K562 (cell line): ENCODE results near the gene CHMP2A. TPM values are rescaled to one million over a fixed set of nuclear protein-coding genes. Genes with fewer than 3 reads are reported as not detected.

Experiments used
- CXXC5 ChIP-seq: fragments of 250-450 bp; sonication (Bioruptor Pico); IDR thresholded peaks from 2 replicates; pipeline ENCODE4 v1.8.0; 2022; ENCODE audit warnings: inconsistent platforms, mild to moderate bottlenecking, moderate library complexity
- EHMT2 ChIP-seq: fragments of 450-650 bp; IDR thresholded peaks from 2 replicates; pipeline ENCODE4 v1.6.1; 2018; ENCODE audit warnings: antibody characterized with exemption
- MBD2 ChIP-seq: sonication (generic); IDR thresholded peaks from 2 replicates; pipeline ENCODE4 v1.6.1; 2016; ENCODE audit warnings: low read depth, borderline replicate concordance
- MTA1 ChIP-seq: fragments of 450-650 bp; IDR thresholded peaks from 2 replicates; pipeline ENCODE4 v1.6.1; 2017; ENCODE audit warnings: borderline replicate concordance
- POLR2G ChIP-seq: fragments of 200-400 bp; formaldehyde crosslinking; IDR thresholded peaks from 2 replicates; pipeline ENCODE4 v1.6.1; 2017; ENCODE audit warnings: low read depth, mild to moderate bottlenecking, antibody characterized with exemption, low read length, moderate library complexity
- POLR3G ChIP-seq: IDR thresholded peaks from 2 replicates; pipeline ENCODE4 v1.6.1; 2011; ENCODE audit not compliant: insufficient read length, insufficient replicate concordance; ENCODE audit errors: extremely low read depth
- SIX5 ChIP-seq, 2 experiments: IDR thresholded peaks; 2 replicates each; pipeline ENCODE4 v1.6.1; 2011; ENCODE audit warnings: low read length in 2 of 2, borderline replicate concordance in 1 of 2, low read depth in 1 of 2, mild to moderate bottlenecking in 1 of 2, moderate library complexity in 1 of 2; ENCODE audit not compliant: insufficient read depth in 1 of 2
- TSC22D4 ChIP-seq: fragments of 450-650 bp; IDR thresholded peaks from 2 replicates; pipeline ENCODE4 v1.6.1; 2016; ENCODE audit warnings: missing genetic modification characterization, missing biosample characterization, control low read depth
- ZBTB33 ChIP-seq: sonication (generic); formaldehyde crosslinking; IDR thresholded peaks from 2 replicates; pipeline ENCODE4 v1.8.1; 2023; ENCODE audit warnings: mild to moderate bottlenecking, missing genetic modification reagents
- ZNF184 ChIP-seq: sonication (generic); formaldehyde crosslinking; IDR thresholded peaks from 2 replicates; pipeline ENCODE4 v1.5.0; 2020; ENCODE audit warnings: missing genetic modification reagents
- ZNF224 ChIP-seq: sonication (generic); formaldehyde crosslinking; IDR thresholded peaks from 2 replicates; pipeline ENCODE4 v1.8.0; 2022; ENCODE audit warnings: mild to moderate bottlenecking, missing genetic modification reagents
- polyA plus RNA-seq, 8 experiments: library from polyadenylated mRNA; depleted of rRNA in 4 of 8; stranded (reverse) in 5 of 8; unstranded in 3 of 8; fragments of >200 nt; fragmentation: Nextera tagmentation in 2 of 8; fragmentation: Illumina TruSeq in 1 of 8; extraction: Ambion mirVana in 2 of 8; extraction: Trizol in 1 of 8; gene quantifications; 2 replicates each; pipeline versions ENCODE4 v1.2.1 to v1.2.3, GENCODE V29; 2011 to 2014; ENCODE audit warnings: inconsistent platforms in 1 of 8, missing spikeins in 1 of 8
- total RNA-seq, 7 experiments: library from RNA; depleted of rRNA in 6 of 7; stranded (reverse); fragments of >200 nt in 6 of 7; fragmentation: Illumina TruSeq in 2 of 7; extraction: Trizol in 2 of 7; gene quantifications; 2 replicates each; pipeline versions ENCODE4 v1.2.1 to v1.2.3, GENCODE V29; 2011 to 2021; ENCODE audit warnings: low replicate concordance in 1 of 7
- TF ChIP-seq, protein P1 (sequence below), 2 experiments: fragments of 450-650 bp; IDR thresholded peaks; 2 replicates each; pipeline ENCODE4 v1.6.1; 2016; ENCODE audit warnings: mild to moderate bottlenecking in 2 of 2, borderline replicate concordance in 1 of 2, low read depth in 1 of 2, moderate library complexity in 1 of 2
- TF ChIP-seq, protein P2 (sequence below): sonication (generic); formaldehyde crosslinking; IDR thresholded peaks from 2 replicates; pipeline ENCODE4 v1.8.0; 2022; ENCODE audit warnings: mild to moderate bottlenecking, missing genetic modification reagents
- TF ChIP-seq, protein P3 (sequence below): fragments of 250-450 bp; sonication (Bioruptor Pico); IDR thresholded peaks from 2 replicates; pipeline ENCODE4 v1.8.0; 2021; ENCODE audit warnings: mild to moderate bottlenecking, moderate library complexity

Gene CHMP2A
- total and polyA plus RNA-seq, 9 of the 15 experiments (the other 6 are each of a cell fraction or from before 2014, with no cell fraction given), result 57.6 to 159 (median 87.2) TPM

DNA sequence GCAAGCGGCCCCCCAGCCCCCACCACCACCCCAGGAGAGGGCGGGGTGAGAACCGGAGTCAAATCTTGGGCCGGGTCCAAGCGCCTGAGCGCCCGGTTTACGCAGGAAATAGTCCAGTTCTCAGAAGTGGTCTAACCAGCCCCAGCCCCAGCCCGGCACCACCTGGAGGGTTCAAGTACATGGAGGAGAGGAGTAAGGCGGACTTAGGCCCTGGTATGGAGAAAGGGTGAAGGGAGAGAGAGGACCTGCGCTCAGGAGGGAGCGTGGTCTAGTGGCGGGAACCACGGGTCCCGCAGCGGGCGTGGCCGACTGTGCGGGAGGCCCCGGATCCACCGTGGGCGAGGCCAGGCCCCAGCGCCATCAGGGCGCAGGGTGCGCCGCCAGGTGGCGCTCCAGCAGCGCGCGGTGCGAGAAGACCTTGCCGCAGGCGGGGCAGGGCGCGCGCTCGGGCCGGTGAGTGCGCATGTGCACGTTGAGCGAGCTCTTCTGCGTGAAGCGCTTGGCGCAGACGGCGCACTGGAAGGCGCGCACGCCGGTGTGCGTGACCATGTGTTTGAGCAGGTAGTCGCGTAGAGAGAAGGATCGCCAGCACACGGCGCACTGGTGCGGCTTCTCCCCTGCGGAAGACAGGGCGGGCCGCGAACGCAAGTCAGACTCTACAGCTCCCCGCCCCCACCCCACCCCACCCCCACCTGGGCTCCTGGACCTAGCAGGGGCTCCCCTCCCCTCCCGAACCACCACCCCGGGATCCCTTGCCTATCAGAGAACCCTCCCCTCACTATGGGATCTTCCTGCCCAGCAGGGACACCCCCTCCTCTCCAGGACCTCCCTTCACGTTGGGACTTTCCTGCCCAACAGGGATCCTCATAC, 41.0 kb downstream of the CHMP2A start (continued):
- TF ChIP-seq, protein P1, sequence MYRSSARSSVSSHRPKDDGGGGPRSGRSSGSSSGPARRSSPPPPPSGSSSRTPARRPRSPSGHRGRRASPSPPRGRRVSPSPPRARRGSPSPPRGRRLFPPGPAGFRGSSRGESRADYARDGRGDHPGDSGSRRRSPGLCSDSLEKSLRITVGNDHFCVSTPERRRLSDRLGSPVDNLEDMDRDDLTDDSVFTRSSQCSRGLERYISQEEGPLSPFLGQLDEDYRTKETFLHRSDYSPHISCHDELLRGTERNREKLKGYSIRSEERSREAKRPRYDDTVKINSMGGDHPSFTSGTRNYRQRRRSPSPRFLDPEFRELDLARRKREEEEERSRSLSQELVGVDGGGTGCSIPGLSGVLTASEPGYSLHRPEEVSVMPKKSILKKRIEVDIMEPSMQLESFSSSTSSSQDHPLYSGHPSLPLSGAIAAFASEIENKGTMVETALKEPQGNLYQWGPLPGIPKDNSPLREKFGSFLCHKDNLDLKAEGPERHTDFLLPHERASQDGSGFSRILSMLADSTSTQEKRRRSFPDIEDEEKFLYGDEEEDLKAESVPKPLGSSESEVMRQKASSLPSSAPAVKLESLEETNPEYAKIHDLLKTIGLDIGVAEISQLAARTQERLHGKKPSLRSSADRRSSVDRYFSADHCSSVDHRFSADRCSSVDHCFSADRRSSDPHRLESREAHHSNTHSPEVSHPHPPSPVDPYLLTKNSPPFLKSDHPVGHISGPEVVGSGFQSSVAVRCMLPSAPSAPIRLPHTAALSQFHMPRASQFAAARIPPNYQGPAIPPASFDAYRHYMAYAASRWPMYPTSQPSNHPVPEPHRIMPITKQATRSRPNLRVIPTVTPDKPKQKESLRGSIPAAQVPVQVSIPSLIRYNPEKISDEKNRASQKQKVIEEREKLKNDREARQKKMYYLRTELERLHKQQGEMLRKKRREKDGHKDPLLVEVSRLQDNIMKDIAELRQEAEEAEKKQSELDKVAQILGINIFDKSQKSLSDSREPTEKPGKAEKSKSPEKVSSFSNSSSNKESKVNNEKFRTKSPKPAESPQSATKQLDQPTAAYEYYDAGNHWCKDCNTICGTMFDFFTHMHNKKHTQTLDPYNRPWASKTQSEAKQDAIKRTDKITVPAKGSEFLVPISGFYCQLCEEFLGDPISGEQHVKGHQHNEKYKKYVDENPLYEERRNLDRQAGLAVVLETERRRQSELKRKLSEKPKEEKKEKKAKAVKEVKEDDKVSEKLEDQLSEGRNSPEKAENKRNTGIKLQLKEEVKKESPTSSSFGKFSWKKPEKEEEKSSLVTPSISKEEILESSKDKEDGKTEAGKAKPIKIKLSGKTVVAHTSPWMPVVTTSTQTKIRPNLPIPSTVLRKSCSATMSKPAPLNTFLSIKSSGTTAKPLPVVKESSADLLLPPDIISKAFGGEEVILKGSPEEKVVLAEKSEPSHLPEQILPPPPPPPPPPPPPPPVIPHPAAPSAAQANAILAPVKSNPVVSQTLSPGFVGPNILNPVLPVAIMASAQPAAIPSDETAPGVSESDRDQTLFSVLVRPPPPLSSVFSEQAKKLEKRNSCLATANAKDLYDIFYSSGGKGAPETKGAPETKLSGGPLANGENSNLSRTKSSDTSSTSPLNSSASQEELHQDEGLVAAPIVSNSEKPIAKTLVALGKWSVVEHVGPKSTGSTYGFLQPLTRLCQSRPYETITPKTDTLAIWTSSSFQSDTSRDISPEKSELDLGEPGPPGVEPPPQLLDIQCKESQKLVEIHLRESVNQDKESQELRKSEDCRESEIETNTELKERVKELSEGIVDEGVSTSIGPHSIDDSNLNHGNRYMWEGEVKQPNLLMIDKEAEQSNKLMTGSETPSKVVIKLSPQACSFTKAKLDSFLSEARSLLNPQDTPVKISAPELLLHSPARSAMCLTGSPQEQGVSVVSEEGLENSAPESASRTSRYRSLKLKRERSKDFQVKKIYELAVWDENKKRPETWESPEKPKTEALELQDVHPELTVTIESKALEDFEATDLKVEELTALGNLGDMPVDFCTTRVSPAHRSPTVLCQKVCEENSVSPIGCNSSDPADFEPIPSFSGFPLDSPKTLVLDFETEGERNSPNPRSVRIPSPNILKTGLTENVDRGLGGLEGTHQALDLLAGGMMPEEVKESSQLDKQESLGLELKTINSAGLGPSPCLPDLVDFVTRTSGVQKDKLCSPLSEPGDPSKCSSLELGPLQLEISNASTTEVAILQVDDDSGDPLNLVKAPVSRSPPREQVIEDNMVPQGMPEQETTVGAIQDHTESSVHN (IDR thresholded peaks at IDR 0.05; ENCODE audit: borderline replicate concordance in 1 of 2, low read depth in 1 of 2), result no peak
- no peak for TF ChIP-seq MBD2
- TF ChIP-seq ZBTB33 (CRISPR knock-in tag), result peak; percentile 89
- peak; percentile 86 for TF ChIP-seq POLR2G
- TF ChIP-seq, protein P2, sequence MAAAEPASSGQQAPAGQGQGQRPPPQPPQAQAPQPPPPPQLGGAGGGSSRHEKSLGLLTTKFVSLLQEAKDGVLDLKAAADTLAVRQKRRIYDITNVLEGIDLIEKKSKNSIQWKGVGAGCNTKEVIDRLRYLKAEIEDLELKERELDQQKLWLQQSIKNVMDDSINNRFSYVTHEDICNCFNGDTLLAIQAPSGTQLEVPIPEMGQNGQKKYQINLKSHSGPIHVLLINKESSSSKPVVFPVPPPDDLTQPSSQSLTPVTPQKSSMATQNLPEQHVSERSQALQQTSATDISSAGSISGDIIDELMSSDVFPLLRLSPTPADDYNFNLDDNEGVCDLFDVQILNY, result 0 out of 2 replicates have a peak, but pooled peaks have one; percentile 29
- TF ChIP-seq CXXC5, result peak; percentile 92
- no peak for TF ChIP-seq ZNF184 (CRISPR knock-in tag)
- TF ChIP-seq TSC22D4, result no peak
- TF ChIP-seq, protein P3, sequence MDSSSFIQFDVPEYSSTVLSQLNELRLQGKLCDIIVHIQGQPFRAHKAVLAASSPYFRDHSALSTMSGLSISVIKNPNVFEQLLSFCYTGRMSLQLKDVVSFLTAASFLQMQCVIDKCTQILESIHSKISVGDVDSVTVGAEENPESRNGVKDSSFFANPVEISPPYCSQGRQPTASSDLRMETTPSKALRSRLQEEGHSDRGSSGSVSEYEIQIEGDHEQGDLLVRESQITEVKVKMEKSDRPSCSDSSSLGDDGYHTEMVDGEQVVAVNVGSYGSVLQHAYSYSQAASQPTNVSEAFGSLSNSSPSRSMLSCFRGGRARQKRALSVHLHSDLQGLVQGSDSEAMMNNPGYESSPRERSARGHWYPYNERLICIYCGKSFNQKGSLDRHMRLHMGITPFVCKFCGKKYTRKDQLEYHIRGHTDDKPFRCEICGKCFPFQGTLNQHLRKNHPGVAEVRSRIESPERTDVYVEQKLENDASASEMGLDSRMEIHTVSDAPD (CRISPR knock-in tag), result no peak
- TF ChIP-seq MTA1, result no peak
- no peak for TF ChIP-seq ZNF224 (CRISPR knock-in tag)
- no peak for TF ChIP-seq SIX5 (IDR thresholded peaks at IDR 0.05; ENCODE audit: borderline replicate concordance in 1 of 2, insufficient read depth in 1 of 2, low read depth in 1 of 2, low read length in 2 of 2)
- no peak for TF ChIP-seq EHMT2
- TF ChIP-seq POLR3G, result no peak
